ACC112 (cell line): ENCODE results near the gene YWHAQ.

ENCODE experiments used
- H2AFZ ChIP-seq: fragments of 200-600 bp; sonication (generic); one replicate; pipeline ENCODE4 v1.6.0; 2017; ENCODE audit warnings: antibody characterized with exemption, low read length; ENCODE audit not compliant: unreplicated experiment
- H3K27ac ChIP-seq: fragments of 200-600 bp; sonication (generic); 2 replicates; pipeline ENCODE4 v1.5.1; 2014; ENCODE audit warnings: low read depth, mild to moderate bottlenecking, antibody characterized with exemption, low read length, moderate library complexity
- H3K27me3 ChIP-seq: fragments of 200-600 bp; sonication (generic); 2 replicates; pipeline ENCODE4 v1.6.1; 2014; ENCODE audit warnings: mild to moderate bottlenecking, antibody characterized with exemption, low read length, moderate library complexity, mixed read lengths; ENCODE audit not compliant: insufficient read depth
- H3K36me3 ChIP-seq: fragments of 200-600 bp; sonication (generic); 2 replicates; pipeline ENCODE4 v1.6.1; 2016; ENCODE audit warnings: mild to moderate bottlenecking, antibody characterized with exemption, low read length, moderate library complexity, mixed read lengths; ENCODE audit not compliant: insufficient read depth
- H3K4me1 ChIP-seq: fragments of 200-600 bp; sonication (generic); one replicate; pipeline ENCODE4 v1.6.1; 2016; ENCODE audit warnings: low read length, mixed read lengths; ENCODE audit not compliant: insufficient read depth, unreplicated experiment, control insufficient read depth
- H3K4me3 ChIP-seq: fragments of 200-600 bp; sonication (generic); 2 replicates; pipeline ENCODE4 v1.5.1; 2014; ENCODE audit warnings: mild to moderate bottlenecking, low read depth, low read length
- H3K79me2 ChIP-seq: fragments of 200-600 bp; sonication (generic); one replicate; pipeline ENCODE4 v1.6.0; 2016; ENCODE audit warnings: low read length; ENCODE audit not compliant: control insufficient read depth, unreplicated experiment, insufficient read depth

YWHAQ gene

GRCh38 chr2:9630736-9631552 is at the start of gene YWHAQ:
Gene YWHAQ (minus strand): TSS chr2:9630997. CDS start chr2:9630452, 545 bp downstream.
- H3K36me3 ChIP-seq, result peaks cover 29% of the 10 kb centered on the region
- H3K27ac ChIP-seq, result peak within 1 kb of the TSS; percentile 93
- peaks cover 34% of the 10 kb centered on the region for H3K4me1 ChIP-seq
- H3K79me2 ChIP-seq, result peaks cover 45% of the 10 kb centered on the region
- H3K4me3 ChIP-seq, result peak within 1 kb of the TSS; percentile 89
- peak within 1 kb of the TSS; percentile 78 for H2AFZ ChIP-seq
- no peaks in the 10 kb centered on the region for H3K27me3 ChIP-seq

- H3K27me3 ChIP-seq, result no peaks in the 10 kb centered on the region
- H3K36me3 ChIP-seq, result no peaks in the 10 kb centered on the region
- H3K27ac ChIP-seq, result no peak overlapping the region
- no peak overlapping the region for H3K4me3 ChIP-seq
- H2AFZ ChIP-seq, result no peak overlapping the region
- no peaks in the 10 kb centered on the region for H3K79me2 ChIP-seq
- H3K4me1 ChIP-seq, result peaks cover 16% of the 10 kb centered on the region
These were observed 49.3 kb upstream of the YWHAQ start for GRCh38 chr2:9680082-9680481.

GRCh38 chr2:9679218-9679617 is 48.4 kb upstream of the YWHAQ start:
- peaks cover 21% of the 10 kb centered on the region for H3K4me1 ChIP-seq
- H3K4me3 ChIP-seq, result no peak overlapping the region
- H3K36me3 ChIP-seq, result no peaks in the 10 kb centered on the region
- H2AFZ ChIP-seq, result no peak overlapping the region
- no peak overlapping the region for H3K27ac ChIP-seq
- no peaks in the 10 kb centered on the region for H3K79me2 ChIP-seq
- H3K27me3 ChIP-seq, result no peaks in the 10 kb centered on the region

DNA sequence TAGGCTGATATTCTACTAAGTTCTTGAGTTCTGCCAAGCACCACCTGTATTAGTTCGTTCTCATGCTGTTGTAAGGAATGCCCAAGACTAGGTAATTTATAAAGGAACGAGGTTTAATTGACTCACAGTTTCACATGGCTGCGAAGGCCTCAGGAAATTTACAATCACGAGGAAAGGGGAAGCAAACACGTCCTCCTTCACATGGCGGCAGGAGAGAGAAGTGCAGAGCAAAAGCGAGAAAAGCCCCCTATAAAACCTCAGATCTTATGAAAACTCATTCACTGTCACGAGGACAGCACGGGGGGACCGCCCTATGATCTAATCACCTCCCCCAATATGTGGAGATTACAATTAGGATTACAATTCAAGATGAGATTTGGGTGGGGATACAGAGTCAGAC is 47.7 kb upstream of the YWHAQ start:
- Histone ChIP-seq H3K27ac (no peak overlapping the region), H2AFZ (no peak overlapping the region), H3K4me1 (peaks cover 21% of the 10 kb centered on the region)

GRCh38 chr2:9675415-9676351 is 44.9 kb upstream of the YWHAQ start:
- Histone ChIP-seq H3K36me3 (no peaks in the 10 kb centered on the region), H3K27me3 (no peaks in the 10 kb centered on the region), H3K4me1 (peaks cover 19% of the 10 kb centered on the region), H2AFZ (peak overlapping the region; percentile 89), H3K79me2 (no peaks in the 10 kb centered on the region), H3K4me3 (peak overlapping the region; percentile 62), H3K27ac (peak overlapping the region; percentile 75)

More for the DNA sequence above, 47.7 kb upstream of the YWHAQ start:
- Histone ChIP-seq H3K27me3 (no peaks in the 10 kb centered on the region), H3K79me2 (no peaks in the 10 kb centered on the region), H3K36me3 (no peaks in the 10 kb centered on the region), H3K4me3 (no peak overlapping the region)

- Histone ChIP-seq H3K27ac (peak overlapping the region; percentile 75), H2AFZ (peak overlapping the region; percentile 89)
These were observed 44.2 kb upstream of the YWHAQ start for GRCh38 chr2:9674891-9675414.

DNA sequence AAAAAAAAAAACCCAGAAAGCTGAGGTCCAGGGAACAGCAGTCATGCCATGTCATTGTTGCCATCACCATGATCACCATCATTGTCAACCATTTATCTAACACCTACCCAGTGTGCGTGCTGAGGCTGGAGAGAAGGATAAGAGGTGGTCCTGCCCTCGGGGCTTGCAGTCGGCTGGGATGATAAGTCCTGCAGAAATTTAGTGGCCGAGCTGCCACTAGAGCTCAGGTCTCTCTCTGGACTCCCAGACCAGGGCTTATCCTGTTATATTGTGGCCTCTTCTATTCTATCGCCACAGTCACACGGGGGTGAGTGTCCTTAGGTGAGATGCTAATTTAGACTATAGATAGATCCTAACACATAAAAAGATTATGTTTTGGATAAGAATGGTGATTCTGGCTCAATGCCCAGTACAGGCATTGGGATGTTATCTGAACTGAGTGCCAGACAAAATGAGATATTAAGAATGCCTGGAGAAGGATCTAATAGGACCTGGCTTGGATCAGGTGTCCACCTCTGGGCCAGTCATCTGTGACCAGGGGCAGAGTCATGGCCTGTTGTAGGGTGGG is 43.2 kb upstream of the YWHAQ start:
- H3K27ac ChIP-seq, result no peak overlapping the region
- H2AFZ ChIP-seq, result no peak overlapping the region
- H3K36me3 ChIP-seq, result no peaks in the 10 kb centered on the region
- no peak overlapping the region for H3K4me3 ChIP-seq
- no peaks in the 10 kb centered on the region for H3K79me2 ChIP-seq
- H3K4me1 ChIP-seq, result peaks cover 19% of the 10 kb centered on the region
- H3K27me3 ChIP-seq, result no peaks in the 10 kb centered on the region

More at GRCh38 chr2:9674891-9675414, 44.2 kb upstream of the YWHAQ start:
- Histone ChIP-seq H3K79me2 (no peaks in the 10 kb centered on the region), H3K4me1 (peaks cover 19% of the 10 kb centered on the region), H3K36me3 (no peaks in the 10 kb centered on the region), H3K27me3 (no peaks in the 10 kb centered on the region), H3K4me3 (peak overlapping the region; percentile 62)

DNA sequence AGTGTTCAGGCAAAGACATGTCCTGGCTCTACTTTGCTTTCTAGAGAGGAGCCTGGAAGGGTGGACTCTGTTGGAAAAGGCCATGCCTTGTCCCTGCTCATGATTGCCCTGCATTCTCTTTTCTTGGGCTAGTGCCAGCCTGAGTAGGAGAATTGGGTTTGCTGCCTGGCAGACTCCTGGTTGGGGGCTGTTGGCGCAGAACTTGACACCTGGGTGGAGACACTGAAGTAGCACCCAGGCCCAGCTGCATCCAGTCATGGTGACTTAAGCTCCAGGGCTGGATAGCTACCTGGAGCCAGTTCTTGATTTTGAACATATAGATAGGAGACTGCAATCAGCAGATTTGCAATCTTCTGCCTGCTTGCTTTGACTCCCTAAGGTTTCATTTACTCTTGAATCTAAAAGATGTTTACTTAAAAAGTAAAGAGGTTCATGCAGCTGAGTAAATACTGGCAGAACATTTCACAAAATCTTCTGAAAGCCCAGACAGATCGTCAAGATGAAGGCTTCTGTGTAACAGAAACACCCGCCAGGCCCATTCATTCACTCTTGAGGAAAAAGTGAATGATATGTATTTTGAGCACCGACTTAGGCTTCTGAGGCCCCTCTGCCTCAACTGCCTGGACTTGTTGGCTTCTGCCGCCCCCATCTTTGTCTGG is 38.0 kb upstream of the YWHAQ start:
- no peak overlapping the region for H3K27ac ChIP-seq
- no peak overlapping the region for H2AFZ ChIP-seq

DNA sequence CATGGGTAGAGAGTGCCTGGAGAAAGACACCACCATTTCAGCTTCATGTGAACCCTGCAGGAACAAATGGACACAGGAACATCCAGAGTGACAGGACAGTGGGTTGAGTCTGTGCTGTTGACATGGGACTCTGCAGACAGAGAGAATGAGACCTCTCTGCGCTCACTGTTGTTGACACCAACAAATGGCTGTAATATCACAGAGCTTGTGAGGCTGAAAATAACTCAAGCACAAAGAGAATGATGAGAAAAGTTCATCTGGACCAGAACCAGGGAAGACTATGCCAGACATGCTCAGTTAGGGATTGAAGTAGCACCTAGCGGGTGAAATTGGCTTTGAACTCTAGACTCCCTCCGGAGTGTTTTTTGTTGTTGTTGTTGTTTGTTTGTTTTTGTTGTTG is 37.0 kb upstream of the YWHAQ start:
- H3K4me1 ChIP-seq, result peaks cover 13% of the 10 kb centered on the region
- no peak overlapping the region for H3K4me3 ChIP-seq
- no peaks in the 10 kb centered on the region for H3K27me3 ChIP-seq
- no peaks in the 10 kb centered on the region for H3K36me3 ChIP-seq
- H3K79me2 ChIP-seq, result no peaks in the 10 kb centered on the region
- no peak overlapping the region for H2AFZ ChIP-seq
- no peak overlapping the region for H3K27ac ChIP-seq

More for the DNA sequence above, 38.0 kb upstream of the YWHAQ start:
- H3K79me2 ChIP-seq, result no peaks in the 10 kb centered on the region
- H3K36me3 ChIP-seq, result no peaks in the 10 kb centered on the region
- H3K4me3 ChIP-seq, result no peak overlapping the region
- peaks cover 13% of the 10 kb centered on the region for H3K4me1 ChIP-seq
- H3K27me3 ChIP-seq, result no peaks in the 10 kb centered on the region

- Histone ChIP-seq H3K4me3 (no peak overlapping the region), H3K36me3 (no peaks in the 10 kb centered on the region), H3K79me2 (no peaks in the 10 kb centered on the region), H3K4me1 (peaks cover 13% of the 10 kb centered on the region), H2AFZ (no peak overlapping the region), H3K27me3 (no peaks in the 10 kb centered on the region), H3K27ac (peak overlapping the region; percentile 79)
These were observed 35.5 kb upstream of the YWHAQ start for GRCh38 chr2:9666306-9666705.
